VCaP (cell line): ENCODE results near the gene PKNOX1.
"Not testable (repeated sequence)": the region's sequence is repeated elsewhere in the genome, so short reads cannot be mapped to it uniquely, and the experiment has no call there.

Experiments
- H3K27ac ChIP-seq: fragments of 450-650 bp; 2 replicates; pipeline ENCODE4 v1.5.1; 2017
- CTCF ChIP-seq: fragments of 450-650 bp; conservative IDR thresholded peaks from 2 replicates; pipeline ENCODE4 v1.5.1; 2017; ENCODE audit warnings: mild to moderate bottlenecking, moderate library complexity

The PKNOX1 gene

DNA sequence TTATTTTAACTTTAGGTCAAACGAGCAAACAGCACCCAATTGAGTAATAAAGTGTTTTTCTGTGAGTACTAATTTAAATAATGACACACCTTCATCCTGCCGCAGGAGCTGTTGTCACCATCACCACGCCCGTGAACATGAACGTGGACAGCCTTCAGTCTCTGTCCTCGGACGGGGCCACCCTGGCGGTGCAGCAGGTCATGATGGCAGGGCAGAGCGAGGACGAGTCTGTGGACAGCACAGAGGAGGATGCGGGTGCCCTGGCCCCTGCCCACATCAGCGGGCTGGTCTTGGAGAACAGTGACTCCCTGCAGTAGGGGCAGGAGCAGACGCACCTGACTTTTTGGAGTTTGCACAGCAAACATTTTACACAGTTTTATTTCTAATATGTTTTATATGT is 55.4 kb downstream of the PKNOX1 start:
- H3K27ac ChIP-seq: no peak overlapping the region
- TF ChIP-seq CTCF: no peak

DNA sequence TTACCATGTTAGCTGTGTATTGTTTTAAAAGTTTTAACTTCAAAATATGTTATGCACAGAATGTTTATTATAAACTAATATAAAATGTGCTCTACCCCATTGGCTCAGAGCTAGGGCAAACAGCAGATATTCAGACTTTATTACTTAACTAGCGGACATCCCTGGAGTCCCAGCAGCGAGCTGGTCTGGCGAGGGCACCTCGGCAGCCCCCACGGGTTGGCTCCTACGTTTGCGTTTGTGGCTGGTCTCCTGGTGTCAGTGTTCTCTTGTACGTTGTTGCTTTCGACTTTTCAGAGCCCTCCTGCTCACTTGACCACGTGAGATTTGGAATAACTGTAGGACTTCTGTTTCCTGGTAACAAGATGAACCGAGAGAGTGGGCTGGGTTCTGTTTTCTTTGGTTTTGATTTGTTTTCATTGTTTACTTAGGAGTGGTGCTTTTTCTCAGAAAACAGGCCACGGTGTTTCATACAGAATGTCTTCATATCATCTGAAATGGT is 56.8 kb downstream of the PKNOX1 start:
- TF ChIP-seq CTCF: no peak
- no peak overlapping the region for H3K27ac ChIP-seq

DNA sequence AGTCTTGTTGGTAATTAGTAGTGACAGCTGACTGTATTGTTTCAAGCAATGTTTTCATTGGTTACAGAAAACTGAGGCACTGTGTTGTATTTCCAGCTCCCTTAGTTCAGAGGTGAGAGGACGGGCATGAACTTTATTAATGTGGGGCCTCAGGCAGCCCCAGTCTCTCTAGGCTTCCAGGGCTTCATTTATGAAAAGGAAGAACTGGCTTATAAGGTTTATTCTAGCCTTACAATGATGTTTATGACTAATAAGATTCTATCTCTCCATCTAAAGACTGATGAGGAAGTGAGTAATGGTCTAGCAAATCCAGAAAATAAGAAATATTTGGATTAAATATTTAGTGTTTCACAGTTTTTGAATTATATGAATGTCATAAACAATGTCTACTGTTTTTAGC is 59.7 kb downstream of the PKNOX1 start:
- TF ChIP-seq CTCF: no peak
- no peak overlapping the region for H3K27ac ChIP-seq

GRCh38 chr21:43034826-43035225 is 60.5 kb downstream of the PKNOX1 start:
- no peak overlapping the region for H3K27ac ChIP-seq
- no peak for TF ChIP-seq CTCF

GRCh38 chr21:43036889-43037288 is 62.5 kb downstream of the PKNOX1 start:
- H3K27ac ChIP-seq: not testable (repeated sequence)

GRCh38 chr21:43037918-43038658 is 63.7 kb downstream of the PKNOX1 start:
- not testable (repeated sequence) for H3K27ac ChIP-seq

DNA sequence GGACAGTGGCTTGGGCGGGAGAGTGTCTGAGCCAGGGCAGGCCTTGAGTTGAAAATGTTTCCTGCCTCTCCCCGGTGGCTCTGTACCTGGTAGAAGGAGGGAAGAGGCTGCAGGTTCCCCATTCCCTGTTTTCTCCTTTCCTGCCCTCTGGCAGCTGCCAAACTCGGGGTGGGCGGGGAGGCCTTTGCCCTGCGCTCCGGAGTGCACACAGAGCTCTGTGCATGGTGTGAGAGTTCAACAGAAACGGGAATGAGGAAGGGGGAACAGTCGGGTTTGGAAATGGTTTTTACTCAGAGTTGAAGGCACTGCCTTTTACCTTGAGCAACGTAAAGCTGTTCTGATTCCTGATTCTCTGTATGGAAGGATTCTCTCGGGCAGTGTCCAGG is 64.3 kb downstream of the PKNOX1 start:
- H3K27ac ChIP-seq: not testable (repeated sequence)

DNA sequence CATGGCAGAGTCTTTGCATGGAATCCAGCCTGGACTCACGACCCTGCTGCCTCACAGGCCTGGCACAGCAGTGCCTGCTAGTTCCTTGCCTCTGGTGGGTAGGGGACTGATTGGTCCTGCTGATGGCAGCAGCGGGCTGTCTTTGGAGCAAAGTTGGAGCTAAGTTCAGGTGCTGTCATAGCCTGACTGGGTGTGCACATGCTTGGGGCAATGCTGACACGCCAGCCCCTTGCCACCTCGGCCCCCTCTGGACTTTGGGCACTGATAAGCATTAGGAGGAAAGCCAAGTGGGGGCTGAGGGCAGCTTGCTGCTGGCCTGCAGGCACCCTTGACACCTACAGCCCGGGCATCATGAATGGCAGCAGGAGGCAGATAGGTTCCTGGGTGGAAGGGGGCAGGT is 67.8 kb downstream of the PKNOX1 start:
- not testable (repeated sequence) for H3K27ac ChIP-seq

DNA sequence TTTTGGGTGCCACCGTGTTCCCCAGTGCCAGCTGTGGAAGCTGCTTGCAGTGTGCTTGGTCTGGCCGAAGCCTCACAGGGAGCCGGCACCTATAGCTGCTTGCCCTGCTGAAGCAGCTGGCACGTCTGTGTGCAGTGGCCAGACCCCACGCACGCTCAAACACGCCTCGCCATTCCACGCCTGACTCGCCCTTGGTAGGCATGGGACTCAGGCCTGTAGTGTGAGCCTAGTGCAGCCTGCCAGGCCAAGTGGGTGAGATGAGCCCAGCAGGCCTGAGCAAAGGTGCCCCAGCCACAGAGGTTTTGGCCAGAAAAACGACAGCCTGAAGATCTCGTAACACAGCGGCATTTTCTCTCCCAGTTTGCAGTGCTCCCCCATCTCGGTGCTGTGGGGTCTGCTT is 68.9 kb downstream of the PKNOX1 start:
- not testable (repeated sequence) for H3K27ac ChIP-seq

DNA sequence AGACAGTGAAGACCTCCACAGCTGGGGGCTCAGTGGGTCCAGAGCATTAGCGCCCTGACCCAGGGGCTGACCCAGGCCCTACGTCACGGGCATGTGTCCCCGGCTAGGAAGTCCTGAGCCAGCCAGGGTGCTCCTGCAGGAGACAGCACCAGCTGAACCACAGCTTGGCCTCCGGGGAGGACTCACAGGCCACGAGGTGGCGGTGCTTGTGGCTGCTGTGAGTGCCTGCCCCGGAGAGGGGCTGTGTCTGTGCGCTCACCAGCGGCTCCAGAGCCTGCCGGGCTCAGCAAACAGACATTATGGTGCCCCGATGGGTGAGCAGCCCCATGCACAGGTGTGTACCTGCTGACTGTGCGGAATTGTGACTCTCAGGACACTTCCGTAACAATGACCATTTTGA is 70.2 kb downstream of the PKNOX1 start:
- not testable (repeated sequence) for H3K27ac ChIP-seq

- peak overlapping the region; percentile 50; the same call in 1 of the 2 replicates for H3K27ac ChIP-seq
These were observed 71.0 kb downstream of the PKNOX1 start for GRCh38 chr21:43045165-43045875.

GRCh38 chr21:43045876-43046821 is 71.8 kb downstream of the PKNOX1 start:
- peak overlapping the region; percentile 50; the same call in 1 of the 2 replicates for H3K27ac ChIP-seq

GRCh38 chr21:43053112-43053511 is 78.8 kb downstream of the PKNOX1 start:
- not testable (repeated sequence) for H3K27ac ChIP-seq

DNA sequence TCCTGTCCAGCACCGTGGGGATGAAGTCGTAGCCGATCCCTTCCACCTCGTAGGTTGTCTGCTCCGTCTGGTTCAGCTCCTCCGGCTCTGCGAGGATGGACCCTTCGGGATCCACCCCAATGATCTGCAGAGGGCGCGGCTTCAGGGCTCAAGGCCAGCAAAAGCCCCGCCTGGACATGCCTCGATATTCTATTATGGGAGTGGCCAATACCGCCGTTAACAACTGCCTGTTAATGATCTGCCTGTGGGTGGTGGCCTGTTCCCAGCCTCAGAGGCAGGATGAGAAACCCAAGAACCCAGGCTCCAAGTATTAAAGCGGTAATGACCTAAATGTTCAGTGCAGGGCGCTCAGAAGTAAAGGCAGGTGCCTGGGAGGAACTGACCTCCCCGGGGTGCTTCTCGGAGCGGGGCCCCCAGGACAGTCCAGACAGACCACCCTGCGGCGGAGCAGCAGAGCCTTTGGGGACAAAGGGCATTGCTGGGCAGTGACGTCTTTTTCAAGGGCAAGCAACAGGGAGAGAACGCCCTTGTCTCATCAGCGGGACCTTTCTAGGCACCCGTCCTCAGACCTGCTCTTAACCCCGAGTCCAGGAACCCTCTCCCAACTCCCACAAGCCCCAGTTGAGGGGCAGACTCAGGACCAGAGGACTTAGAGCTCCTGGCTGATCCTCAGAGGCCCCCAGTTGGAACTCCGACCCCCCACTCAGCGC is 88.7 kb downstream of the PKNOX1 start:
- not testable (repeated sequence) for H3K27ac ChIP-seq
